HEK293T (cell line): ENCODE data around the gene SPAG16.

Experiments
- ARNT ChIP-seq: fragments of 450-650 bp; IDR thresholded peaks from 2 replicates; pipeline ENCODE4 v1.6.1; 2017; ENCODE audit warnings: mild to moderate bottlenecking
- BHLHE40 ChIP-seq: fragments of 450-650 bp; IDR thresholded peaks from 2 replicates; pipeline ENCODE4 v1.6.1; 2016; ENCODE audit warnings: mild to moderate bottlenecking, moderate library complexity, borderline replicate concordance
- ELF4 ChIP-seq: fragments of 450-650 bp; IDR thresholded peaks from 2 replicates; pipeline ENCODE4 v1.6.1; 2017; ENCODE audit warnings: antibody characterized with exemption
- FOXA1 ChIP-seq: fragments of 450-650 bp; IDR thresholded peaks from 2 replicates; pipeline ENCODE4 v1.6.1; 2016; ENCODE audit warnings: mild to moderate bottlenecking
- FOXK2 ChIP-seq: fragments of 450-650 bp; IDR thresholded peaks from 2 replicates; pipeline ENCODE4 v1.6.1; 2016; ENCODE audit warnings: mild to moderate bottlenecking
- FOXM1 ChIP-seq: fragments of 450-650 bp; IDR thresholded peaks from 2 replicates; pipeline ENCODE4 v1.6.1; 2017; ENCODE audit warnings: mild to moderate bottlenecking, borderline replicate concordance
- L3MBTL2 ChIP-seq: fragments of 450-650 bp; conservative IDR thresholded peaks from 2 replicates; pipeline ENCODE4 v1.6.1; 2016; ENCODE audit warnings: mild to moderate bottlenecking
- NFRKB ChIP-seq: fragments of 450-650 bp; IDR thresholded peaks from 2 replicates; pipeline ENCODE4 v1.6.1; 2016; ENCODE audit warnings: mild to moderate bottlenecking, moderate library complexity
- PKNOX1 ChIP-seq: fragments of 450-650 bp; IDR thresholded peaks from 2 replicates; pipeline ENCODE4 v1.6.1; 2016
- SP1 ChIP-seq: fragments of 450-650 bp; IDR thresholded peaks from 2 replicates; pipeline ENCODE4 v1.6.1; 2017
- SUZ12 ChIP-seq: fragments of 450-650 bp; IDR thresholded peaks from 2 replicates; pipeline ENCODE4 v1.6.1; 2016; ENCODE audit warnings: mild to moderate bottlenecking
- TARDBP ChIP-seq: fragments of 450-650 bp; IDR thresholded peaks from 2 replicates; pipeline ENCODE4 v1.6.1; 2016
- ZNF384 ChIP-seq: fragments of 450-650 bp; IDR thresholded peaks from 2 replicates; pipeline ENCODE4 v1.6.1; 2016

DNA sequence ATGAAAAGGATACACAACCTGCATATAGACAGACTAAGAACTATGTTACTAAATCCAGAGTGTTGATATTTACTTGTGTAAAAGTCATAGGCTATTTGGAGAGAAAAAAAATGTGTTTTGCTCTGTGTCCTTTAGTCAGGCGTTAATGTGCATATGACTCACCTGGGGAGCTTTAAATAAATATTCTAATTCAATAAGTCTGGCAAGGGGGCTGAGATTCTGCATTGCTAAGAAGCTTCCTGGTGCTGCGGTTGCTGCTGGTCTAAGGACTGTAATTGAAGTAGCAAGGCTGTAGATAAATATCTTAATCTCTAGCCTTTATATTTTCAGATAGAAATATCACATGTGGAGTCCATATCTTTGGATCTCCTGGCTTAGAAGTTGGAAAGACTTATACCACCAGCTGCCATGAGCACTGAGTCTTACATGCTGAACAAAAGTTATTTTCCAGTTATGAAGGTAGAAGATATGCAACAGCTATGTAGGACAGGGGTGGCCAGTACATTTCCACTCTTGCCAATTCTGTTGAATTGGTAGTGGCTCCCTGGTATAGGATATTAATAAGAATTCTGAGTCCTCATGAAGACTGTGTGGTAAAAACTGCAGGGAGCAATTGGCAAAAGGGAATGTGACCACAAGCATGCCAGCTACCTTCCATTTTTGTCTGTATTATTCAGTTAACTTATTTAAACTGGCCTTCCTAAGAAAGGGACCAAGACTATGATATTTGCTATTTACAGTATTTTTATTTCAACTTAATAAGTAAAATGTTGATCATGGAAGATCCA lies 4.8 kb downstream of the SPAG16 start:
- no peak for TF ChIP-seq ELF4
- no peak for TF ChIP-seq ARNT
- TF ChIP-seq FOXM1: no peak
- TF ChIP-seq SP1: no peak
- no peak for TF ChIP-seq FOXK2
- no peak for TF ChIP-seq FOXA1
- TF ChIP-seq NFRKB: no peak
- TF ChIP-seq TARDBP: no peak
- TF ChIP-seq BHLHE40: no peak
- no peak for TF ChIP-seq SUZ12
- no peak for TF ChIP-seq L3MBTL2
- TF ChIP-seq PKNOX1: no peak
- TF ChIP-seq ZNF384: no peak
